K562 (cell line): ENCODE results near the gene RNF4. TPM values are rescaled to one million over a fixed set of nuclear protein-coding genes. Genes with fewer than 3 reads are reported as not detected.

Experiments used
- GTF2F1 ChIP-seq: IDR thresholded peaks from 2 replicates; pipeline ENCODE4 v1.6.1; 2011; ENCODE audit warnings: low read depth, low read length, improper control_type of control experiment
- JUND ChIP-seq, 2 experiments: IDR thresholded peaks; 2 replicates in 1 of 2; 3 replicates in 1 of 2; pipeline ENCODE4 v1.6.1; 2011; ENCODE audit warnings: borderline replicate concordance in 2 of 2, low read depth in 2 of 2, low read length in 2 of 2, improper control_type of control experiment in 1 of 2, missing biosample characterization in 1 of 2, missing genetic modification characterization in 1 of 2, missing genetic modification reagents in 1 of 2
- KDM1A ChIP-seq, 2 experiments: fragments of 450-650 bp; IDR thresholded peaks; 2 replicates each; pipeline ENCODE4 v1.6.1; 2016; ENCODE audit warnings: mild to moderate bottlenecking in 2 of 2
- MYNN ChIP-seq, 2 experiments: sonication (generic); formaldehyde crosslinking in 1 of 2; IDR thresholded peaks; 2 replicates each; pipeline versions ENCODE4 v1.5.0 to v1.6.1; 2016 to 2020; ENCODE audit warnings: antibody characterized with exemption in 1 of 2, missing genetic modification reagents in 1 of 2
- NR1H2 ChIP-seq: sonication (generic); formaldehyde crosslinking; IDR thresholded peaks from 2 replicates; pipeline ENCODE4 v1.4.0; 2020; ENCODE audit warnings: mild to moderate bottlenecking, missing genetic modification reagents
- NR2C1 ChIP-seq, 2 experiments: fragments of 450-650 bp; IDR thresholded peaks; 2 replicates each; pipeline ENCODE4 v1.6.1; 2017; ENCODE audit warnings: mild to moderate bottlenecking in 2 of 2, antibody characterized with exemption in 1 of 2, inconsistent platforms in 1 of 2, missing compliant biosample characterization in 1 of 2, missing genetic modification characterization in 1 of 2
- SIN3A ChIP-seq, 2 experiments: fragments of 150-350 bp in 1 of 2; IDR thresholded peaks; 2 replicates each; pipeline ENCODE4 v1.6.1; 2011 to 2016; ENCODE audit warnings: borderline replicate concordance in 2 of 2, low read depth in 2 of 2, low read length in 2 of 2, mild to moderate bottlenecking in 2 of 2, moderate library complexity in 2 of 2; ENCODE audit not compliant: control insufficient read depth in 1 of 2
- SMC3 ChIP-seq: conservative IDR thresholded peaks from 2 replicates; pipeline ENCODE4 v1.6.1; 2011; ENCODE audit warnings: low read depth, low read length, improper control_type of control experiment; ENCODE audit not compliant: insufficient read depth
- TAF9B ChIP-seq: fragments of 450-650 bp; IDR thresholded peaks from 2 replicates; pipeline ENCODE4 v1.6.1; 2018; ENCODE audit warnings: mild to moderate bottlenecking; ENCODE audit not compliant: partially characterized antibody
- TBP ChIP-seq: optimal IDR thresholded peaks from 2 replicates; pipeline ENCODE3; 2011; ENCODE audit warnings: low read depth, low read length, improper control_type of control experiment
- ZNF121 ChIP-seq: sonication (generic); formaldehyde crosslinking; conservative IDR thresholded peaks from 2 replicates; pipeline ENCODE4 v1.8.0; 2022; ENCODE audit warnings: missing genetic modification reagents
- polyA plus RNA-seq, 8 experiments: library from polyadenylated mRNA; depleted of rRNA in 4 of 8; stranded (reverse) in 5 of 8; unstranded in 3 of 8; fragments of >200 nt; fragmentation: Nextera tagmentation in 2 of 8; fragmentation: Illumina TruSeq in 1 of 8; extraction: Ambion mirVana in 2 of 8; extraction: Trizol in 1 of 8; gene quantifications; 2 replicates each; pipeline versions ENCODE4 v1.2.1 to v1.2.3, GENCODE V29; 2011 to 2014; ENCODE audit warnings: inconsistent platforms in 1 of 8, missing spikeins in 1 of 8
- total RNA-seq, 7 experiments: library from RNA; depleted of rRNA in 6 of 7; stranded (reverse); fragments of >200 nt in 6 of 7; fragmentation: Illumina TruSeq in 2 of 7; extraction: Trizol in 2 of 7; gene quantifications; 2 replicates each; pipeline versions ENCODE4 v1.2.1 to v1.2.3, GENCODE V29; 2011 to 2021; ENCODE audit warnings: low replicate concordance in 1 of 7

Gene RNF4
- total and polyA plus RNA-seq, 9 of the 15 experiments (the other 6 are each of a cell fraction or from before 2014, with no cell fraction given) = 19.2 to 59.3 (median 44.8) TPM

GRCh38 chr4:2432004-2432403 is 36.9 kb upstream of the RNF4 start (continued):
- TF ChIP-seq SMC3 (no peak), TBP (no peak), TAF9B (no peak), JUND (IDR thresholded peaks at IDR 0.05; ENCODE audit: borderline replicate concordance, low read depth, low read length) (no peak), JUND (tag; IDR thresholded peaks at IDR 0.05; ENCODE audit: borderline replicate concordance, low read depth, low read length) (no peak), NR2C1 (IDR thresholded peaks at IDR 0.05) (no peak), NR2C1 (tag; IDR thresholded peaks at IDR 0.05) (no peak), KDM1A (IDR thresholded peaks at IDR 0.05) (peak; percentile 50 to 68; a peak in 3 of 4 replicates), SIN3A (IDR thresholded peaks at IDR 0.05; ENCODE audit: borderline replicate concordance in 2 of 2, control insufficient read depth in 1 of 2, low read depth in 2 of 2, low read length in 2 of 2) (no peak), NR1H2 (CRISPR knock-in tag) (no peak), MYNN (IDR thresholded peaks at IDR 0.05) (no peak), MYNN (CRISPR knock-in tag; IDR thresholded peaks at IDR 0.05) (no peak), ZNF121 (CRISPR knock-in tag) (no peak), GTF2F1 (no peak)
